ENCODE results near the gene RHOXF1.

DNA sequence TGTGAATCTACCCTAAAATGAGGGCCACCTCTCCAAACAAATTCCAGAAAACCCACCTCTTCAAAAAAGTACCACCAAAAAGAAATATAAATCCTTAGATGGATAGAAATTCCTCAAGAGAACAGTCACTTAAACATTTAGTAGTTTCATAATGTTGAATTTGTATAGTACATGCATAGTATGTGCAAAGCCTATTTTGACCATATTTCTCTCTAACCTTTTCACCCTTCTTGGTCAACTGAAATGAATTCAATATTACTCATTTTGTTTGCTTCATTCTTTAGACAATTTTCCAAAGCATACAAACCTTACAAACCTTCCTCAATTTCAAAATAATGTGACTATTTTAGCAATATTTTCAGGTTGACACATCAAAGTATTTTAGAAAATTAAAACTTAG lies 4.1 kb downstream of the RHOXF1 start:
- no peak for TF ChIP-seq POLR2A (IDR thresholded peaks at IDR 0.05)
- TF ChIP-seq, protein P1, sequence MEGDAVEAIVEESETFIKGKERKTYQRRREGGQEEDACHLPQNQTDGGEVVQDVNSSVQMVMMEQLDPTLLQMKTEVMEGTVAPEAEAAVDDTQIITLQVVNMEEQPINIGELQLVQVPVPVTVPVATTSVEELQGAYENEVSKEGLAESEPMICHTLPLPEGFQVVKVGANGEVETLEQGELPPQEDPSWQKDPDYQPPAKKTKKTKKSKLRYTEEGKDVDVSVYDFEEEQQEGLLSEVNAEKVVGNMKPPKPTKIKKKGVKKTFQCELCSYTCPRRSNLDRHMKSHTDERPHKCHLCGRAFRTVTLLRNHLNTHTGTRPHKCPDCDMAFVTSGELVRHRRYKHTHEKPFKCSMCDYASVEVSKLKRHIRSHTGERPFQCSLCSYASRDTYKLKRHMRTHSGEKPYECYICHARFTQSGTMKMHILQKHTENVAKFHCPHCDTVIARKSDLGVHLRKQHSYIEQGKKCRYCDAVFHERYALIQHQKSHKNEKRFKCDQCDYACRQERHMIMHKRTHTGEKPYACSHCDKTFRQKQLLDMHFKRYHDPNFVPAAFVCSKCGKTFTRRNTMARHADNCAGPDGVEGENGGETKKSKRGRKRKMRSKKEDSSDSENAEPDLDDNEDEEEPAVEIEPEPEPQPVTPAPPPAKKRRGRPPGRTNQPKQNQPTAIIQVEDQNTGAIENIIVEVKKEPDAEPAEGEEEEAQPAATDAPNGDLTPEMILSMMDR (IDR thresholded peaks at IDR 0.05): no peak
